GM23248 (cell line): ENCODE results near the gene GALK2.

Source experiments
- EZH2 ChIP-seq: fragments of 200-600 bp; sonication (generic); IDR thresholded peaks from 2 replicates; pipeline ENCODE4 v1.6.1; 2018; ENCODE audit warnings: antibody characterized with exemption, mild to moderate bottlenecking; ENCODE audit not compliant: insufficient read depth, poor library complexity, severe bottlenecking
- EZH2phosphoT487 ChIP-seq: fragments of 200-600 bp; sonication (generic); IDR thresholded peaks from 2 replicates; pipeline ENCODE4 v1.6.1; 2018; ENCODE audit warnings: antibody characterized with exemption, moderate library complexity, mild to moderate bottlenecking, low read depth; ENCODE audit not compliant: insufficient read depth

GRCh38 chr15:49297584-49297983 lies 127.5 kb downstream of the GALK2 start:
- no peak for TF ChIP-seq EZH2
- TF ChIP-seq EZH2phosphoT487, result no peak
